GM12892 (cell line): ENCODE measurements around the gene EVL.

Experiments used
- POLR2A ChIP-seq: IDR thresholded peaks from 2 replicates; pipeline ENCODE4 v1.6.1; 2011; ENCODE audit warnings: low read depth, low read length, control low read depth
- POLR2AphosphoS5 ChIP-seq: IDR thresholded peaks from 2 replicates; pipeline ENCODE4 v1.6.1; 2011; ENCODE audit warnings: low read depth, low read length, control low read depth

DNA sequence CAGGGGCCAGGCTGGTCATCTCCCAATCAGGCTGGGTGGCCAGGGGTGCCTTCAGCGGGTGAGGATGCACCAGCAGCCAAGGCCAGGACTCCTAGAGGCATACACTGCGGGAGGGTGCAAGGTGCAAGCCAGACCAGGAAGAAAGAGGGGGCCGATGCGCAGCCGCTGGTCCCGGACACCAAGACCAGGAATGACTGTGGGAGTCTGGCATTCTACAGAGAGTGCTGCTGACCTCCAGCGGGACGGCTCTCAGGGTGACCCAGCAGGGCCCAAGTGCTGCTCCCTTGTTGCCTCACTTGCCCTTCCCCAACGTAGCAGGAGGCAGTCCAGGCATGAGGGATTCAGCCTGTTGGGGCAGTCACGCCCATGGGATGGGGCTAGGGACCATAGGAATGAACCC, 58.4 kb downstream of the EVL start:
- TF ChIP-seq POLR2A, result no peak
- TF ChIP-seq POLR2AphosphoS5, result no peak
